Endothelial cell of hepatic sinusoid (primary cell): ENCODE data around the gene DNAJC10.

Experiments used
- in situ Hi-C: cut with HindIII; loops from 2 replicates; pipeline ENCODE4 v1.10.0; 2017; ENCODE audit warnings: low sequenced_read_pairs

Gene DNAJC10

DNA sequence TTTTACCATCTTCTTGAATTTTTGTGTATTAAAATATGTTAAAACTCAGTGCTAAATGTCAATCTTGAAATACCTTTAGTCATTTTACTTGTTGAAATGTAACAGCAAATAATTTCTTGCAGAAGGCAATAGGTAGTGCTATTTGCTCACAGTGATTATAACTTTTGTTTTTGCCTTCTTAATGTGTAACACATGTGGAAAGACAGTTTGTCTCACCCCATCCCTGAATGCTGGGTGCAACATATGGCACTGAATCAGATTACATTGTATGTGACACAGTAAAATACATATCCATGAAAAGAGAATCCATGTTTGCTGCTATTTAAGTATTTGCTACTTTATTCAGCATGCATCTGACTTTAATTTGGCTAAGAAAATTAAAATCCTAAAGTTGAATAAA, 115.0 kb downstream of the DNAJC10 start:
- in situ Hi-C loops, result no loop called here

GRCh38 chr2:182831921-182832320, 115.9 kb downstream of the DNAJC10 start:
- in situ Hi-C loops, result no loop called here

GRCh38 chr2:182833084-182833854, 117.2 kb downstream of the DNAJC10 start:
- in situ Hi-C loops, result no loop called here

GRCh38 chr2:182834293-182834692, 118.2 kb downstream of the DNAJC10 start:
- in situ Hi-C loops, result no loop called here

GRCh38 chr2:182836451-182836850, 120.4 kb downstream of the DNAJC10 start:
- in situ Hi-C loops, result no loop called here
